ENCODE data around the gene SRD5A2. TPM values are rescaled to one million over a fixed set of nuclear protein-coding genes. Genes with fewer than 3 reads are reported as not detected.

Gene SRD5A2
- total and polyA plus RNA-seq, 2 of the 8 experiments (the other 6 are each of a cell fraction or from before 2014, with no cell fraction given): 0.02 TPM; not detected in 1

DNA sequence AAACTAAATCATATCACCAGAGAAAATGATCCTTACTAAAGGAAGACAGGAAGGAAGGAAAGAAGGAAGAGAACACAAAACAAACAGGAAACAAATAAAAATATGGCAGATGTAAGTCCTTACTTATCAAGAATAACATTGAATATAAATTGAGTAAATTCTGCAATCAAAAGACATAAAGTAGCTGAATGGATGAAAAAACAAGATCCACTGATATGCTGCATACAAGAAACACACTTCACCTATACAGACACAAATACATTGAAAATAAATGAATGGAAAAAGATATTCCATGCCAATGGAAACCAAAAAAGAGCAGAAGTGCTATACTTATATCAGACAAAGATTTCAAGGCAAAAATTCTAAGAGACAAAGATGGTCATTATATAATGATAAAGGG lies 18.0 kb upstream of the SRD5A2 start (continued):
- TF ChIP-seq, protein P1, sequence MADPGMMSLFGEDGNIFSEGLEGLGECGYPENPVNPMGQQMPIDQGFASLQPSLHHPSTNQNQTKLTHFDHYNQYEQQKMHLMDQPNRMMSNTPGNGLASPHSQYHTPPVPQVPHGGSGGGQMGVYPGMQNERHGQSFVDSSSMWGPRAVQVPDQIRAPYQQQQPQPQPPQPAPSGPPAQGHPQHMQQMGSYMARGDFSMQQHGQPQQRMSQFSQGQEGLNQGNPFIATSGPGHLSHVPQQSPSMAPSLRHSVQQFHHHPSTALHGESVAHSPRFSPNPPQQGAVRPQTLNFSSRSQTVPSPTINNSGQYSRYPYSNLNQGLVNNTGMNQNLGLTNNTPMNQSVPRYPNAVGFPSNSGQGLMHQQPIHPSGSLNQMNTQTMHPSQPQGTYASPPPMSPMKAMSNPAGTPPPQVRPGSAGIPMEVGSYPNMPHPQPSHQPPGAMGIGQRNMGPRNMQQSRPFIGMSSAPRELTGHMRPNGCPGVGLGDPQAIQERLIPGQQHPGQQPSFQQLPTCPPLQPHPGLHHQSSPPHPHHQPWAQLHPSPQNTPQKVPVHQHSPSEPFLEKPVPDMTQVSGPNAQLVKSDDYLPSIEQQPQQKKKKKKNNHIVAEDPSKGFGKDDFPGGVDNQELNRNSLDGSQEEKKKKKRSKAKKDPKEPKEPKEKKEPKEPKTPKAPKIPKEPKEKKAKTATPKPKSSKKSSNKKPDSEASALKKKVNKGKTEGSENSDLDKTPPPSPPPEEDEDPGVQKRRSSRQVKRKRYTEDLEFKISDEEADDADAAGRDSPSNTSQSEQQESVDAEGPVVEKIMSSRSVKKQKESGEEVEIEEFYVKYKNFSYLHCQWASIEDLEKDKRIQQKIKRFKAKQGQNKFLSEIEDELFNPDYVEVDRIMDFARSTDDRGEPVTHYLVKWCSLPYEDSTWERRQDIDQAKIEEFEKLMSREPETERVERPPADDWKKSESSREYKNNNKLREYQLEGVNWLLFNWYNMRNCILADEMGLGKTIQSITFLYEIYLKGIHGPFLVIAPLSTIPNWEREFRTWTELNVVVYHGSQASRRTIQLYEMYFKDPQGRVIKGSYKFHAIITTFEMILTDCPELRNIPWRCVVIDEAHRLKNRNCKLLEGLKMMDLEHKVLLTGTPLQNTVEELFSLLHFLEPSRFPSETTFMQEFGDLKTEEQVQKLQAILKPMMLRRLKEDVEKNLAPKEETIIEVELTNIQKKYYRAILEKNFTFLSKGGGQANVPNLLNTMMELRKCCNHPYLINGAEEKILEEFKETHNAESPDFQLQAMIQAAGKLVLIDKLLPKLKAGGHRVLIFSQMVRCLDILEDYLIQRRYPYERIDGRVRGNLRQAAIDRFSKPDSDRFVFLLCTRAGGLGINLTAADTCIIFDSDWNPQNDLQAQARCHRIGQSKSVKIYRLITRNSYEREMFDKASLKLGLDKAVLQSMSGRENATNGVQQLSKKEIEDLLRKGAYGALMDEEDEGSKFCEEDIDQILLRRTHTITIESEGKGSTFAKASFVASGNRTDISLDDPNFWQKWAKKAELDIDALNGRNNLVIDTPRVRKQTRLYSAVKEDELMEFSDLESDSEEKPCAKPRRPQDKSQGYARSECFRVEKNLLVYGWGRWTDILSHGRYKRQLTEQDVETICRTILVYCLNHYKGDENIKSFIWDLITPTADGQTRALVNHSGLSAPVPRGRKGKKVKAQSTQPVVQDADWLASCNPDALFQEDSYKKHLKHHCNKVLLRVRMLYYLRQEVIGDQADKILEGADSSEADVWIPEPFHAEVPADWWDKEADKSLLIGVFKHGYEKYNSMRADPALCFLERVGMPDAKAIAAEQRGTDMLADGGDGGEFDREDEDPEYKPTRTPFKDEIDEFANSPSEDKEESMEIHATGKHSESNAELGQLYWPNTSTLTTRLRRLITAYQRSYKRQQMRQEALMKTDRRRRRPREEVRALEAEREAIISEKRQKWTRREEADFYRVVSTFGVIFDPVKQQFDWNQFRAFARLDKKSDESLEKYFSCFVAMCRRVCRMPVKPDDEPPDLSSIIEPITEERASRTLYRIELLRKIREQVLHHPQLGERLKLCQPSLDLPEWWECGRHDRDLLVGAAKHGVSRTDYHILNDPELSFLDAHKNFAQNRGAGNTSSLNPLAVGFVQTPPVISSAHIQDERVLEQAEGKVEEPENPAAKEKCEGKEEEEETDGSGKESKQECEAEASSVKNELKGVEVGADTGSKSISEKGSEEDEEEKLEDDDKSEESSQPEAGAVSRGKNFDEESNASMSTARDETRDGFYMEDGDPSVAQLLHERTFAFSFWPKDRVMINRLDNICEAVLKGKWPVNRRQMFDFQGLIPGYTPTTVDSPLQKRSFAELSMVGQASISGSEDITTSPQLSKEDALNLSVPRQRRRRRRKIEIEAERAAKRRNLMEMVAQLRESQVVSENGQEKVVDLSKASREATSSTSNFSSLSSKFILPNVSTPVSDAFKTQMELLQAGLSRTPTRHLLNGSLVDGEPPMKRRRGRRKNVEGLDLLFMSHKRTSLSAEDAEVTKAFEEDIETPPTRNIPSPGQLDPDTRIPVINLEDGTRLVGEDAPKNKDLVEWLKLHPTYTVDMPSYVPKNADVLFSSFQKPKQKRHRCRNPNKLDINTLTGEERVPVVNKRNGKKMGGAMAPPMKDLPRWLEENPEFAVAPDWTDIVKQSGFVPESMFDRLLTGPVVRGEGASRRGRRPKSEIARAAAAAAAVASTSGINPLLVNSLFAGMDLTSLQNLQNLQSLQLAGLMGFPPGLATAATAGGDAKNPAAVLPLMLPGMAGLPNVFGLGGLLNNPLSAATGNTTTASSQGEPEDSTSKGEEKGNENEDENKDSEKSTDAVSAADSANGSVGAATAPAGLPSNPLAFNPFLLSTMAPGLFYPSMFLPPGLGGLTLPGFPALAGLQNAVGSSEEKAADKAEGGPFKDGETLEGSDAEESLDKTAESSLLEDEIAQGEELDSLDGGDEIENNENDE (IDR thresholded peaks at IDR 0.05; ENCODE audit: insufficient replicate concordance, low read length): no peak
- TF ChIP-seq BCL11A (IDR thresholded peaks at IDR 0.05; ENCODE audit: low read depth in 2 of 2, low read length in 2 of 2): no peak
- no peak for TF ChIP-seq HDAC6 (IDR thresholded peaks at IDR 0.05; ENCODE audit: low read depth, low read length)
- no peak for TF ChIP-seq CEBPB (IDR thresholded peaks at IDR 0.05; ENCODE audit: low read depth, low read length)
- no peak for TF ChIP-seq GTF2F1 (IDR thresholded peaks at IDR 0.05; ENCODE audit: borderline replicate concordance, low read depth, low read length)
- no peak for TF ChIP-seq MAFK (IDR thresholded peaks at IDR 0.05; ENCODE audit: low read depth, low read length)
- TF ChIP-seq JUN (IDR thresholded peaks at IDR 0.05; ENCODE audit: low read depth, low read length): no peak
- TF ChIP-seq ZNF274 (IDR thresholded peaks at IDR 0.05; ENCODE audit: borderline replicate concordance, extremely low read depth, low read length): no peak
- TF ChIP-seq KDM5A (IDR thresholded peaks at IDR 0.05; ENCODE audit: low read length): no peak
- no peak for TF ChIP-seq EGR1 (IDR thresholded peaks at IDR 0.05; ENCODE audit: borderline replicate concordance, low read depth, low read length)

Data from H1 (cell line).